Gastrocnemius medialis (tissue), 4 donors: ENCODE measurements around the gene CARD11. TPM values are rescaled to one million over a fixed set of nuclear protein-coding genes. Genes with fewer than 3 reads are reported as not detected.

Source experiments
- ATAC-seq, 2 donors: fragments of 150-250 bp; one replicate each; pipeline ENCODE4 v1.9.1; 2016
- DNase-seq, 2 donors: peaks; one replicate each; pipeline ENCODE4 v3.0.0-alpha.2; 2019
- H3K27ac ChIP-seq, 4 donors: fragments of 200-600 bp; sonication (generic); 1 replicate in 1 of 4; 2 replicates in 3 of 4; pipeline ENCODE4 v1.5.1; 2016 to 2018; ENCODE audit warnings: mild to moderate bottlenecking in 2 of 4, moderate library complexity in 1 of 4
- H3K27me3 ChIP-seq, 3 donors: fragments of 200-600 bp; sonication (generic) in 2 of 3; 1 replicate in 1 of 3; 2 replicates in 2 of 3; pipeline versions ENCODE4 v1.5.1 to v1.6.0; 2016 to 2019; ENCODE audit warnings: mild to moderate bottlenecking in 1 of 3, moderate library complexity in 1 of 3
- H3K36me3 ChIP-seq, 2 donors: fragments of 200-600 bp; sonication (generic) in 1 of 2; one replicate each; pipeline ENCODE4 v1.5.1; 2017 to 2018
- H3K4me1 ChIP-seq, 2 donors: fragments of 200-600 bp; sonication (generic) in 1 of 2; one replicate each; pipeline ENCODE4 v1.5.1; 2016 to 2017; ENCODE audit warnings: mild to moderate bottlenecking in 2 of 2
- H3K4me3 ChIP-seq, 4 donors: fragments of 200-600 bp; sonication (generic) in 3 of 4; 1 replicate in 1 of 4; 2 replicates in 3 of 4; pipeline ENCODE4 v1.5.1; 2016 to 2019; ENCODE audit warnings: mild to moderate bottlenecking in 2 of 4
- H3K9me3 ChIP-seq, 3 donors: fragments of 200-600 bp; sonication (generic) in 2 of 3; 1 replicate in 1 of 3; 2 replicates in 2 of 3; pipeline ENCODE4 v1.5.1; 2016 to 2019
- CTCF ChIP-seq, 5 experiments: fragments of 450-650 bp in 3 of 5; fragments of 200-600 bp in 2 of 5; sonication (generic) in 2 of 5; IDR thresholded peaks in 4 of 5; conservative IDR thresholded peaks in 1 of 5; 1 replicate in 4 of 5; 2 replicates in 1 of 5; pipeline ENCODE4 v1.5.1; 2016 to 2019; ENCODE audit warnings: antibody characterized with exemption in 5 of 5, mild to moderate bottlenecking in 3 of 5, moderate library complexity in 3 of 5
- POLR2A ChIP-seq, 2 donors: fragments of 450-650 bp; IDR thresholded peaks; one replicate each; pipeline ENCODE4 v1.6.1; 2017; ENCODE audit warnings: antibody characterized with exemption in 2 of 2, mild to moderate bottlenecking in 2 of 2, moderate library complexity in 2 of 2
- in situ Hi-C, 4 donors: fragments of 200-750 bp; cut with MboI; loops; one replicate each; pipeline versions ENCODE4 v1.15.0 to v1.8.0; 2017; ENCODE audit warnings: low sequenced_read_pairs in 4 of 4
- intact Hi-C: fragments of 100-400 bp; cut with DNase I; formaldehyde crosslinking; loops from one replicate; pipeline ENCODE4 v1.15.1; 2023; ENCODE audit warnings: low total_unique reads
- total RNA-seq, 4 donors: library from RNA; depleted of rRNA; stranded (reverse); fragments of >200 nt; gene quantifications; one replicate each; pipeline versions ENCODE4 v1.1.0 to v1.2.3, GENCODE V29; 2016

CARD11 gene
- total RNA-seq, 4 donors from 2014 or later, result 0.13 TPM; not detected in 3

- in situ Hi-C loops (no loop called here), intact Hi-C loops (no loop called here)
- Histone ChIP-seq H3K4me3 (no peak overlapping the region), H3K9me3 (peaks cover 0 to 5% (median 0%) of the 10 kb centered on the region in 3 donors), H3K27me3 (no peaks in the 10 kb centered on the region), H3K36me3 (no peaks in the 10 kb centered on the region), H3K4me1 (no peaks in the 10 kb centered on the region), H3K27ac (no peak overlapping the region)
- ATAC-seq (no peak), DNase-seq (no peak)
- TF ChIP-seq CTCF (IDR thresholded peaks at IDR 0.05 in 4 of 5, conservative IDR thresholded peaks at IDR 0.05 in 1 of 5) (no peak), POLR2A (IDR thresholded peaks at IDR 0.05) (no peak)
These were observed 20.4 kb upstream of the CARD11 start for GRCh38 chr7:3064067-3064466.

- Histone ChIP-seq H3K4me1 (no peaks in the 10 kb centered on the region), H3K27ac (no peak overlapping the region), H3K9me3 (peaks cover 0 to 5% (median 0%) of the 10 kb centered on the region in 3 donors), H3K4me3 (no peak overlapping the region), H3K36me3 (no peaks in the 10 kb centered on the region), H3K27me3 (no peaks in the 10 kb centered on the region)
- DNase-seq, result no peak
- in situ Hi-C loops, result no loop called here
- no peak for ATAC-seq
- intact Hi-C loops, result no loop called here
- no peak for TF ChIP-seq CTCF (IDR thresholded peaks at IDR 0.05 in 4 of 5, conservative IDR thresholded peaks at IDR 0.05 in 1 of 5)
- TF ChIP-seq POLR2A (IDR thresholded peaks at IDR 0.05), result no peak
These were observed 19.5 kb upstream of the CARD11 start for GRCh38 chr7:3063016-3063753.

GRCh38 chr7:3057066-3057420 lies 13.4 kb upstream of the CARD11 start:
- no peaks in the 10 kb centered on the region for H3K36me3 ChIP-seq
- H3K4me1 ChIP-seq, result no peaks in the 10 kb centered on the region
- H3K4me3 ChIP-seq, result no peak overlapping the region
- no peaks in the 10 kb centered on the region for H3K27me3 ChIP-seq
- DNase-seq (no peak), ATAC-seq (no peak)
- intact Hi-C loops, result no loop called here
- no peak overlapping the region for H3K27ac ChIP-seq
- in situ Hi-C loops, result no loop called here
- TF ChIP-seq POLR2A (IDR thresholded peaks at IDR 0.05) (no peak), CTCF (IDR thresholded peaks at IDR 0.05 in 4 of 5, conservative IDR thresholded peaks at IDR 0.05 in 1 of 5) (no peak)
- H3K9me3 ChIP-seq, result peaks cover 0 to 5% (median 0%) of the 10 kb centered on the region in 3 donors

GRCh38 chr7:3056234-3057065 lies 12.8 kb upstream of the CARD11 start:
- ATAC-seq, result no peak
- no peaks in the 10 kb centered on the region for H3K27me3 ChIP-seq

More at GRCh38 chr7:3056234-3057065, 12.8 kb upstream of the CARD11 start:
- no peak overlapping the region for H3K4me3 ChIP-seq
- TF ChIP-seq CTCF (IDR thresholded peaks at IDR 0.05 in 4 of 5, conservative IDR thresholded peaks at IDR 0.05 in 1 of 5) (no peak), POLR2A (IDR thresholded peaks at IDR 0.05) (no peak)
- intact Hi-C loops (no loop called here), in situ Hi-C loops (no loop called here)
- no peak overlapping the region for H3K27ac ChIP-seq
- peaks cover 0 to 5% (median 0%) of the 10 kb centered on the region in 3 donors for H3K9me3 ChIP-seq
- no peak for DNase-seq
- no peaks in the 10 kb centered on the region for H3K36me3 ChIP-seq
- H3K4me1 ChIP-seq, result no peaks in the 10 kb centered on the region
